GM19035 (cell line): Measurements from ENCODE around the gene BCL2.

ENCODE experiments used
- ATAC-seq: cut with Tn5 transposase; IDR thresholded peaks from one replicate; pipeline ENCODE4 v1.9.1; 2021; ENCODE audit not compliant: unreplicated experiment

Gene BCL2

DNA sequence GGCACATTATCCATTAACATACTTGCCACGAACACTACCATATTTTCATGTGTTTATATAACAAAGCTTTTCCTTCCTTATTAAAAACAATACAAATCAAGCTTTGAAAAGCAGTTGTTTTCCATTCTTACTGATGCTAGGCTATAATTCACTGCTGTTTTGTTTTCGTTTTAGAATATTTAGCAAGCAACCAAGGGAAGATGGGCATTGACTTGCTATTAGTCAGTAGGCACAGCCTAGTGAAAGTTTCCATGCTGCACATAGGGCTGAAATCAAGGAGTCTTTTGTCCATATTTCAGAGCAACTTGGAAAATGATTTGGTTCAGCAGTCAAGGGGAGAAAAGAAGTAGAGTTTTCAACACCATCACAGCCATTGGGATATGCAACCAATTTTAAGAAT lies 31.3 kb downstream of the BCL2 start:
- no peak for ATAC-seq

DNA sequence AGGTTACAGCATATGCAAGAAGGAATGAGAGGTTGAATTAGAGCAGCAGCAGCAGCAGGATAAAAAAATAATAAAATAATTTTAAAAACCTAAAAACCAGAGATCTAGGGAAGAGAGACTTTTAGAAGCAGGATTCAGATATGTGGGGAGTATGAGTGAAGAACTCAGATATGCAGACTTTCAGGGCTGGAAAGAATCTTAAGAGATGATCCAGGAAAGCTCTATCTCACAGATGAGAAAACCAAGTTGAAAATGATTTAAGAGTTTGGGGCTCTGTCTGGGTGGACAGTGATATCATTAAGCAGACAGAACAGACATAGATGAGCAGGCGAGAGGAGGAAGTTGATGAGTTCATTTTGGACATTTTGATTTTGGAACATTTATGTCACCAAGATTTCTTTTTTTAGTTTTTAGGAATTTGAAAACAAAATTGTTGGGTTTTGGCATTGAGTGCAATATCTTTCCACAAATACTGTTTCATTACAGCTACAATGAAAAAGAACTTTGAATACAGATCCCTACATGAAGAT lies 31.8 kb downstream of the BCL2 start:
- no peak for ATAC-seq

DNA sequence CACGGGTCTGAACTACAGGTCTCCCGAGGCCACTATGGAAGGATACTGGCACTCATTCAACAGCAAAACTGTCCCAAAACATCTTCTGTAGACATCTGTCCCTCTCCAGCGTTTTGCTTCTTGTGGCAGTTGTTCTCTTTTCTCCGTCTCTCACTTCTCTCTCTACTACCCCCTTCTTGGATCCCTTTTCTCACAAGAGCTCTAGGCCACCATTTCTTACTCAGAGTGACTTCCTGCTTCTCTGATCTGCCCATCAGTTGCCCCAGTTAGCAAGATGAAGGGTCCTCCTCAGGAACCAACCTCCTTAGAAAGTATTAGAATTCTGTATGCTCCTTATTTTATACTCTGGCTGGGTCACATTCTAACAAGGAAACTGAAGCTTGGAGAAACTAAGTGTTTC lies 32.6 kb downstream of the BCL2 start:
- no peak for ATAC-seq

DNA sequence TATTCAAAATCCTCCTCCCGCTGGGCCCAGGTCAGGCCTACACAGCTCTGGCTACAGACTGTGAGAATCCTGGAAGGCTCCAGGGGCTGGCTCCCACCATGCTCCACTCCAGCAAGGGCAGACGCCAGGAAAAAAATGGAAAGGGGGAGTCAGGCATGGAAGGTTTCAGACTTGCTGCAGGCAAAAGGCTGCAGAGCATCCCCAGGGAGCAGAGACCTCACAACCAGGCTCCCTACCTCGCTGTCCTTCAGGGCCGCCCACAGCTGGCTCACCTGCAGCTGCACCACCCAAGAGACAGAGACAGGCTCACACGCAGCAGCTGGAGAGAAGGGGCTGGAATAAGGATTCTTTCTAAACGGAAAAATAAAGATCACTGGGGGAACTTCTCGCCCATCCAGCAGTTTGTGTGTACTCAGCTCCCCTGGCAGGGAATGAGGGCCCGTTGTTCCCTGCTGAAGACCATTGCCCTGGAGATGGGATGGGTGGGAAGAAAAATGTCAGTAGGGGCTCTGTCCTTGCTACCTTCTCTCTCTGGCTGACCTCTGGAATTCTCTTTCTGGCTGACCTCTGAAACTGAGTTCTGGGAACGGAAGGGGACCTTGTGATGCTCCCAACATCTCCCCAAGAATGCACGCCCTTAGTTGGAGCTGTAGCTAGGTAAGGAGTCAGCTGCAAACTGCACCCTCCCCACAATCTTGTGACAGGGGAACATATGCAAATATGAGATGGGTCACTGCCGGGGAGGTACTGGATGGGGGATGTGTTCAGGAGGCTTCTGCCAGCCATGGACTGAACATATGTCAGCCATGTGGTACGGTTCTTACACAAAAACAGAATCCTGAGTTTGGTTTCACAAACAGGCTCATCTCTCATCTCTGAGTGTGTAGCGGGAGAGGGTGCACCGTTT lies 34.5 kb downstream of the BCL2 start:
- peak; percentile 96 for ATAC-seq

DNA sequence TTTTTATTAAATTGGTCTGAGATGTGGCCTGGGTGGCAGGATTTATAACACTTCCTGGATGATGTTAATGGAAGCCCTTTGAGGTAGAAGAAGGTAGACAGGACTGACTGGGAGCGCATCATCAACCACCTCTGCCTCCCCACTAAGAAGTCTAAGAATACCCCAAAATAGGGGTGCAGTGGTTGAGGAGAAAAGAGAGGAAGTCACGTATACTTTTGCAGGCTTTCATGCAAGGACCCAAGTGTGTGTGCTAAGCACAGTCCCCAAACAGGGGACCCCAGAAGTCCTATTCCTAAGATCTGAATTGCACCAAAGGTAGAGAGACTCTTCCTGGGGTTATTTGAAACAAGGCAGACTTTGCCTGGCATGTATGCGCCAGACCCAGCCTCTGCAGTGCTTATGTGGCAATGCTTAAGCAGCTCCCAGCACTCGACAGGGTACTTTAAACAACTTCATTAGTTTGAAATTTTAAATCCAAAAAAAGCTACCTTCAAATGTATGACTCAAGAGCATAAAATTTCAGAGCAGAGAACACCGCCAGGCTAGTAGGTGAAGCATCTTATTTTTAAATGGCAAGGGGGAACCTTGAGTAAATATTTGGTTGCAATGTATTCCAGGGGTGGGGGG lies 35.3 kb downstream of the BCL2 start:
- ATAC-seq, result no peak

DNA sequence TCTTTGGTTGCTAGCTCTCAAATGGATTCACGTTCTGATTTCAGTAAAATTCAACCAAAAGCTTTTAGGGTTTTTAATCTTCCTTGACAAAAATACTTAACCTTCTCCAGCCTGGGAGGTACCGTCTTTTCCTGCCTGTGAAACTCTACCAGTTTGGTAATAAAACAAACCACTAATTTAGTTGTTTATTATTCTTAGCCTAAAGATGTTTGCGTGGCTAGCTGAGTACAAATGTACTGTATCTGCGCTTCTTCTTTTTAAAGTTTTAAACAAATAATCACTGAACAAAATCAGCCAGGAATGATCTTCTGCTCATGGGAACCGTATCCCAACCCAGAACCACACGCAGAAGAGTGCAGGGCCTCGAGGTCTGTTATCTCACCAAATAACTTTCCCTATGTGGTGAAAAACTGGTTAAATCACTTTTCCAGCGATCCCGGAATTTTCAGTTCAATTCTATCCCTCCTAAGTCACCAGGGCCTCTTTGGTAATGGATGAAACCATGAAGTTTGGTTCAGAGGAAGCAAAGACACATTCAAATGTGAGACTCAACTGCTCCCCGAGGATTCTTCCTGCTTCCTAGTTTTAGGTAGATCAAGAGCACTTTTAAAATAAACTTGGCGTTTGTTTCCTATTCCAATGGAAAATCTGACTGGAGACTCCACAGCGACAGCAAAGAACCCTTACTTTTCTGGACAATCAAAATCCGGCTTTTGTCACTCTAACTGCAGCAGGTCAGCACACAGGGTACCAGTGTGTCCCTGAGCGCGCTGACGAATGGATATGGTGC lies 36.1 kb downstream of the BCL2 start:
- ATAC-seq, result no peak

DNA sequence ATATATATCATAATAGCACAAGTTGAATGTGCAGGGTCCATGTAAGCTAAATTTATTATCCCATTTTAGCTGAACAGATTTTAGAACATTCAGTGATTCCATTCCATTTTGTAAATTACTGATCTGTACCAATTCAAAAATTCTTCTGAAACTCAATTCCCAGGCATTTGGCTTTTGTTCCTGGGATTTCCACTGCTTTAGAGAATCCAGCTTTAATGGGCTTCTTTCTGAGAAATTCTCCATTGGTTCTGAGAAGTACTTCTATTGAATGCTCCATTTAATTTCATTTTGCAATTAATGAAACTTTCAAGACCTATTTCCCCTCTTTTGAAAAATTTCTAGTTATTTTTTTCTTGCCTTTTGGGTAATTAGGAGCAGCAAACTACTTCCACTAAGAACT lies 36.8 kb downstream of the BCL2 start:
- no peak for ATAC-seq

DNA sequence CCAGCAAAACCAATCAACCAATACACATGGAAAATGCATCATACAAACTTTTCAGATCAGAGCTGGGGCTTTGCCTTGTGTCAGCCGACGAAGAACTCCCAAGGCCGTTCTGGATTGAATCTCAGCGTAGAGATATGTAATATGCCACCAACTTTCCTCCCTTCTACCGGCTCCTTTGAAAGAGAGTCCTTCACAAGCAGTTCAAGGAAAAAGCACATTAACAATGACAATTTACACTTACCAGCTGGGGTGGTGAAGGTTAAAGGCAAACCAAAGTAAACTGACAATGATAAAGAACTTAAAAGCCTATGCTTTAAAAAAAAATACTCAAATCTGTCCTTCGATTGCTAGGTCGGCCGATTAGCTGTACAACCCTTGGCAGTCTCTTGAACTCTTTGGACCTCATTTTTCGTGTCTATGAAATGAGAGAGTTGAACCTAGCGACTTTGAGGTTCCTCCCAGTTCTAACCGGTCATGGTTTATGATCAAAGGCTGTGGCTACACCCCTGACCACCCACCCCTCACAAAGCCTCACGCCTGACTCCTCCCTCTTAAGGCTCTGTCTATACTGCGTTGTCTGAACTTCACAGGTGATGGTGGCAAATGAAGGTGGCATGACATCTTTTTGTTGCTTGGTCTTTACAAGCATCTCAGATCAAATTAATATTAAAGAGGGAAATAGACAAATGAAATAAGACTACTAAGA lies 46.2 kb downstream of the BCL2 start:
- no peak for ATAC-seq

DNA sequence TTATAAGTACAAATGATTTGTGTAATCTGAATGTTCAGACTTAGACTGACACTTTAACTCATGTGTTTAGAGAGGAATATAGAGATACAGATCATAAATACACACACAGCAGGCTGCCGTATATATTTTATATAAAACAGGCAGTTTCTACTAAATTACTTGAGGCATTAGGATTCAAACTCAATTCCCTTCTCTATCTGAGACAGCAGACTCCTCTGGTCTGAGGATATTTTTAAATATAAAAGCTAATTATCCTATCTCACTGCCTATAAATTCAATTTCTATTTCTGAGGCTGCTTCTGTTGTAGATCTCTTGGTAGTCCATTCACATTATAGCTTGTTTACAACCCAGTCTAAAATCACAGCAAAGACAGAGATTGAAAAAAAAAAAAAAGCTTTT lies 46.9 kb downstream of the BCL2 start:
- ATAC-seq, result no peak

DNA sequence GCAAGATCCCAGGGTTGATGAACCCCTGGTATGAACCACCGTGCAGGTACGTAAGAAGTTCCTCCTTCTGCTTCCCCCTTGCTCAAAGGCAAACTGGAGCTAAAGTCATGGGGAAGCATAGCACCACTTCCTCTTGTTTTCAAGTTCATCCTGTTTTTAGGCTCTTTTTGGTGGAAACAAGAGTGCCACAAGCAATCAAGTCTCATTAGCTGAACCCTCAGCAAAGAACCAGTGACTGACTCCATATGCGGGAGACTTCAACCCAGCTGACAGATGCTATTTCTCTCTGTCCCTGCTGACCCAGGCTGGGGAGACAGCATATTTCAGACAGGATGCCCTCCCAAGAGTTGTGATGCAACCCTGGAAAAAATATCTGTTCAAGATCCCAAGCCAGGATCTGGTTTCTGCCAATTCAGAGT lies 47.7 kb downstream of the BCL2 start:
- ATAC-seq, result no peak

DNA sequence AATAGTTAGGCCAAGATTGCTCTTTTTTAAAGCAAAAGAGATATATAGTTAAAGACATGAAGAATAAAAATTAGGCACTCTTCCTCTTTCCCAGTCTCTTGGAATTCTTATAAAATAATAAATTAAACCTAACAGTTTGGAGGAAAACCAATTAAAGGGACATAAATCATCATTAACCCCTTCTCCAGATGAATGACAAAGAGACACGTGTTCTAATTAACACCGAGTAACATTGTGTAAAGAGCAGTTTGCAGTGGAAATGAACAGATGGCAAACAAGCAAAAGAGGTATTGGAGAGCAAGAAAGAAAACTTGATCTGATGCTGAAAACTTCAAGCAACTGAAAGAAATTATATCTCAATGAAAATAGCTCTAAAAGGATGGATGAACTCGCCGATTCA lies 48.4 kb downstream of the BCL2 start:
- ATAC-seq, result no peak

DNA sequence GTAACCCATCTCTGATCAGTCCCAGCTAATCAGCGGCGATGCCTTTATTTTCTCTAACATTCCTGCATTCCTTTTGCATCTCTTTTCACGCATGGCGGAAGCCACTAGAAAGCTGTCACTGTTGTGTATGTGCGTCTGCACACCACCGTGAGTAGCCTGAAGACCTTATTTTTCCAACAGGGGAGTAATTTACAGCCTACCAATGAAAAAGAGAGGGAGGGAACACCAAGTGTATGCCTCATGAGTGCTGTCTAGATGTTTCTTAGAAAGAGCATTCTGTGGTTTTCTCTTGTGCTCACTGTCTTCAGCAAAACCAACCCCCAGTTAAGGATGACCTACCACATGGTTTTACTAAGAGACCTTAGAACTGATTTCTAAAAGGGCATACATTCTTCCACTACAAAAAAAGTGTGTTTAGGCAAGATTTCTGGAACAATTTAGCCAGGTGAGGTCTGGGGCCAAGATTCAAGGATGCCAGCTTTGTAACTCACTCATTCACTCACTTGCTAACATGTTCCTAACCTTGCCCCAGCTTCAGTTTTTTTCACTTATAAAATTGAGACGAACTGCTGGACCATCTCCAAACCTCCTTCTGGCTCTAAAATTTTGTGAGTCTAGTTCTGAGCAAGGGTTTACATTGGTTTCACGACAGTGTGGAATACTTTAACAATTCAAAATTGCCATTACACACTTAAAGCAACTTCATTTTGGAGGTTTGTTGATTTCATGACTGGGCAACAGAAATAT lies 51.4 kb downstream of the BCL2 start:
- no peak for ATAC-seq

DNA sequence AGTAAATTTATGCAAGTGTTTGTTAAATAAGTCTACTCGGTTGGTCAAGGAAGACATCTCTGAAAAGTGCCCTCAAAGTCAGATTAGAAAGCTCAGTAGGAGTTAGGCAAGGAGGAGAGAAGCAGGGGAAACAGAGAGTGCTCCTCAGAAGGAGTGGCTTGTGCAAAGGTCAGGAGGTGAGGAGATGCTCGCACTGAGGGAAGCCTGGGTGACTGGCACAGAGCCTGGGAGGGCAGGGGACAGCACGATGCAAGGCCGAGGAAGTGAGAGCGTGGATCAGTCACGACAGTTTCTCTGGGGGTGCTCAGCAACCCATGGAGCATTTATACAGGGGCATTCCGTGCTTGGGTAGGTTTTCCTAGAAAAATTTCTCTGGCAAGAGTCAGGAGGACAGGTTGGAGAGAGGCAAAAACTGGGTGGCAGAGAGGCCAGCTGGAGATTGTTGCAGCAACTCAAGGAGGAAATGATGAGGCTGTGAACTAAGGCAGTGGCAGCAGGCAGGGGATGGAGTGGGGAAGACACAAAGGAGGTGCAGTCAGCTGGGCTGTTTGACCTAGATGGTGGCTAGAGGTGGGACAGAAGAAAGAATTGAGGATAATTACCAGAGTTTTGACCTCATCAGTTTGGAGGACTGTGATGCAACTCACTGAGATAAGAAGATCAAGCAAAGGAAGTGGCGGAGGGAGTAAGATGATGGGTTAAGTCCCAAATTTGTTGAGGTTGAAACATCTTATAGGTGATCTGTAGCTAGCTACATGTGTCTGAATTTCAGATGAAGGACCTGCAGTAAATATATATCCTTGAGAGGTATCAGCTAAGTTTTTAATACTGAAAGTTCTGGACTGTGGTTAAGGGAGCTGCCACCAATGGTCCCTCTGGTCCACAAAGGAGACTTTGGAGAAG lies 52.4 kb downstream of the BCL2 start:
- ATAC-seq, result no peak

DNA sequence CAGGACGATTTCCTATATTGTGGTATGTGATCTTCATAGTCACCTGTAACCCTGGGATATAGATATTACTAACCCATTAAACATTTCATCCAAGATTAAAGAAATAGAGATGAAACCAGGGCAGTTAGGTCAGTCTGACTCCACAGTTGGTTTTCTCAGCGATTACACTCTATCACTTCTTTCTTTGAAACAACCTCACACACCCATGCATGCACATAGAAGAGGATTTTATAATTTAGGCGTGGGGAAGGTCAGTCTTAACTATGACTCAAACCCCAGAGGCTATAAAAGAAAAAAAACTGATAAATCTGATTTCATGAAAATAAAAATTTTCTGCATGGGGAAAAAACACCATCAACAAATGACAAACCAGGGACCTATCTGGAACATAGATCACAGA lies 54.2 kb downstream of the BCL2 start:
- no peak for ATAC-seq

DNA sequence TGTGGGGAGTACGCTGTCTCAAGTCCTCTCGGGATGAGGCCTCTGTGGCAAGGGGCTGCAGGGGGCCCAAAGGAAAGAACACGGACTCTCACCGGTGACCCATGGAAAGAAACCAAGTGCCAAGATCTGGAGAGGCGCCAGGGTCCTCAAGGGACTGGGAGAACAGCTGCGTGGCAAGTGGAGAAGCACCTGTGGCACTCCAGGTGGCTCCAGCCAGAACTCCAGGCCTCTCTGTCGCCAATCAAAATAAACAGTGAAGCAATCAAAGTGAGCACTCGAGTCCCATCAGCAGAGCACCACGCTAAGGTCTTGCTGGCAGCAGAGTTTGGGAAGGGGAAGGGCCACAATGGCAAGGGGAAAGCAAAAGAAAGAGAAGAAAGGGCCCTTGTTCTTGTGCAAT lies 54.7 kb downstream of the BCL2 start:
- no peak for ATAC-seq

DNA sequence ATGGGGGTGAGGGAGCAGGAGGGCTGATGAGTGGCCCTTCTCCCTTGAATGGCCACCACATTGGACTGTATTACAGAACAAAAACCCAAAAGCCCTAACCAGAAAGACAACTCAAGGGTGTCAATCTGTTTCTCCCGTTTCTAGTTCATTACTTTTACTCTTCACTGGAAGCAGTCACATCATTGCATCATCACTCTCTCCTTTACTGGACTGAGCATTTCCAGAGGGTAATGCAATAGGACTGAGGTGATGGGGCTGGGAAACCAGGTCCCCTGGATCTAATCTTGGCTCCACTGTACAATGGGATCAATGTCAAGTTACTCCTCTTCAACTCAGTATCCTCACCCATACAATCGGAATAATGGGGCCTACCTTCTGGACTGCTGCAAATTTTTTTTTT lies 56.1 kb downstream of the BCL2 start:
- ATAC-seq, result no peak

DNA sequence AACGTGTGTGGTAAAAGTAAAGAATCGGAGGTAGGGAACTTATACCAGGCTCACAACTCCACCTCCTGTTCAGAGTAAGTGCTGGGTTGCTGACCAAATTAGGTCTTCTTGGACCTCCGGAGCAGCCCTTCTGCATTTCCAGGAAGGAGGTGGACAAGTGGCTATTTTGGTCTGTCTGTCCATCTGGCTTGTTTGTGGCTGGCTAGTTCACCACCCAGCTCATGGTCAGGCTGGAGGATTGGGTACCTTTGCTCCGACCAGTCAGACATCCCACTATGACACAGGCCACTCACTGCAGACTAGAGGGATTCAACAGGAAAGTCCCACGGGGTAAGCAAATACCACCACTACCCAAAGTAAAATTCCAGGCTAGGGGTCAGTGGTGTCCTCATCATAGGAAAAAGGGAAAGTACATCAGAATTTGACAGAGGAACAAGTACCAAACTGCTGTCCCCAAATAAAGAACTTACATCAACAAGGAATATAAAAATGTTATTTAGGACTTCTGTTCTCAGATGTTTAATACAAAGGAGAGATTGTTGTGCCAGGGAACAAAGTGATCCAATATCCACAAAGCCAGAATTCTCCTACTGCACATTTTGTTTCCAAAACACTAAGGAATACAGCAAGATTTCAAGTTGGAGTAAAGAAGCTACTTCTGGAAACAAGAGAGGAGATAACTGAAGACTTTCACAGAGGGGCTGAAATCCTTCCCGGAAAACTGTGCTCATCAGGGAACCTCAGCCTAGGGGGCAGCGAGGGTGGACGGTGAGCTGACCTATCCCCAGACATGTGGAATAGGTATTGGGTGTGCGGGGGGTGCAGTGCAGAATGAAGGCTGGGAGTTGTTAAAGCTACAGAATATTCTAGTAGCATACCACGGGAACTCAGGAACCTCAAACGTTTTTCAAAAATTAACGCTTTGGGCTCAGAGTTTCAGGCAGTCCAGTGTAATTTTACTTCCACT lies 56.9 kb downstream of the BCL2 start:
- no peak for ATAC-seq

DNA sequence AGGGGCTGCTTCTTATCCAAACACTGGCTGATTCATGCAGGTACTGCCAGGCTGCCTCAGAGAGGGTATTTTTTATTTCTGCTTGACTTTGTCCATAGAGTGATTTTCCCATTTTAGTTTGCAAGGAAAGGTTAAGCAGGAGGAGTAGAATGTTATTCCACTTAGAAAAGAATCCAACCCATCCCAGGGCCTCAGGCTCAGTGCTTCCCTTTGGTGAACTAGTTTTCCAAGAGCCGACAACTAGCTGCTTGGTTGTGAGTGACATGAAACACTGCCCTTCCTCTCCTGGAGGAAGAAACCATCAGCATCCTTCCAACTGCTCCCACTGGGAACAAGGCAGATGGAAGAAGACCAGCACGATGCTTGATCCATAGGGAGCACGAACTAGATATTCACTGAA lies 58.5 kb downstream of the BCL2 start:
- no peak for ATAC-seq
